BJ (cell line): ENCODE measurements around the gene LYRM4. TPM values are rescaled to one million over a fixed set of nuclear protein-coding genes. Genes with fewer than 3 reads are reported as not detected.

Experiments
- CTCF ChIA-PET: fragments of 350-600 bp; formaldehyde crosslinking; extraction: SDS; loops from one replicate; lab custom pipeline; 2021; ENCODE audit warnings: antibody characterized with exemption, inconsistent platforms; lab: Yijun Ruan, JAX
- POLR2A ChIA-PET: fragments of 300-600 bp; sonication (Branson Sonifier 250); formaldehyde crosslinking; extraction: SDS; loops from one replicate; lab custom pipeline; 2021; ENCODE audit warnings: antibody characterized with exemption; lab: Charles Lee
- DNase-seq: peaks from one replicate; pipeline ENCODE4 v3.0.0-alpha.2; 2011; ENCODE audit warnings: low read depth
- H3K27me3 ChIP-seq: 2 replicates; pipeline ENCODE4 v1.6.0; 2011; ENCODE audit warnings: low read length; ENCODE audit not compliant: control insufficient read depth, insufficient read depth
- H3K36me3 ChIP-seq: 2 replicates; pipeline ENCODE4 v1.5.1; 2011; ENCODE audit warnings: low read length; ENCODE audit not compliant: control insufficient read depth, insufficient read depth
- H3K4me3 ChIP-seq: 2 replicates; pipeline ENCODE4 v1.5.1; 2011; ENCODE audit warnings: low read depth, mild to moderate bottlenecking, control low read depth, low read length
- polyA plus RNA-seq: library from polyadenylated mRNA; depleted of rRNA; stranded (reverse); fragments of >200 nt; gene quantifications from 2 replicates; pipeline ENCODE4 v1.2.3, GENCODE V29; 2011
- TF ChIP-seq, protein P1 (sequence below): IDR thresholded peaks from 2 replicates; pipeline ENCODE4 v1.5.1; 2011; ENCODE audit warnings: low read depth, mild to moderate bottlenecking, control low read depth, inconsistent platforms, low read length, moderate library complexity; ENCODE audit not compliant: insufficient read depth

LYRM4 gene
- polyA plus RNA-seq, 1 experiment: 29.0 TPM

DNA sequence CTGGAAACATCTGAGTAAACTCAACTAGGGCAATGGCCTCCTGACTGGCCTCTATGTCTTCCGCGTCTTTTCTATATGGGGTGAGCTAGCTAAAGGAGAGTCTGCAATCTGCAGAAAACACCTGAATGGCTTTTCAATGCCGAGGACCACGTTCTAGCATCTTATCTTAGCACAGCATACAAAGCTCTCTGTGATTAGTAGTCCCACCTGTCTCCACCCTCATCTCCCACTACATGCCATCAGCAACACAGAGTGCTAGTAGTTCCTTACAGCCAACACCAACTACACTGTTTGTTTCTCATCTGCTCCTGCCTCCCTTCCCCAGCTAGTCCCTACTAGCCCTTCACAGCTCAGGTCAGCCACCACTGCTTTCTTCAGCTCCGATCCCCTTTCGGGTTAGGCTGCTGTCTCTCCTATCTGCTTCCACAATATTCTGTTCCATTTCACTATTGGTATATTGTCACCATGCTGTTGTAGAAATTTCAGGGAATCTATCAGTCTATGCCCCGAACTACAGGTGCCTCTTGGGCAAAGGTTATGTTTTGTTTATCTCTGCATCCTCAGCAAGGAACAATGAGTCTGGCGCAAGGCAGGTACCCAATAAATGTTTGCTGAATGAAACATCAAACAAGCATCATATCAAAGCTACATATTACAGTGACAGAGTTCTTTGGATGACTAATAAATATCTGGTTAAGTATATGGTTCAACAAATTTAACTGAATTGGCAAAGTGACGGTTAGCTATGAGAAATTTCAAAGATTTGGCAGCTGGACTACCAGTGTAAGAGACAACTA, 12.2 kb downstream of the LYRM4 start:
- Histone ChIP-seq H3K27me3 (no peaks in the 10 kb centered on the region), H3K4me3 (no peak overlapping the region), H3K36me3 (0 out of 2 replicates have a peak, but pooled peaks cover 2% of the 10 kb centered on the region)
- CTCF ChIA-PET: interaction anchor here (0.9 kb wide), 1 partner anchor 10 kb away, joined by 3 read pairs; no protein-coding TSS in a partner anchor
- TF ChIP-seq, protein P1, sequence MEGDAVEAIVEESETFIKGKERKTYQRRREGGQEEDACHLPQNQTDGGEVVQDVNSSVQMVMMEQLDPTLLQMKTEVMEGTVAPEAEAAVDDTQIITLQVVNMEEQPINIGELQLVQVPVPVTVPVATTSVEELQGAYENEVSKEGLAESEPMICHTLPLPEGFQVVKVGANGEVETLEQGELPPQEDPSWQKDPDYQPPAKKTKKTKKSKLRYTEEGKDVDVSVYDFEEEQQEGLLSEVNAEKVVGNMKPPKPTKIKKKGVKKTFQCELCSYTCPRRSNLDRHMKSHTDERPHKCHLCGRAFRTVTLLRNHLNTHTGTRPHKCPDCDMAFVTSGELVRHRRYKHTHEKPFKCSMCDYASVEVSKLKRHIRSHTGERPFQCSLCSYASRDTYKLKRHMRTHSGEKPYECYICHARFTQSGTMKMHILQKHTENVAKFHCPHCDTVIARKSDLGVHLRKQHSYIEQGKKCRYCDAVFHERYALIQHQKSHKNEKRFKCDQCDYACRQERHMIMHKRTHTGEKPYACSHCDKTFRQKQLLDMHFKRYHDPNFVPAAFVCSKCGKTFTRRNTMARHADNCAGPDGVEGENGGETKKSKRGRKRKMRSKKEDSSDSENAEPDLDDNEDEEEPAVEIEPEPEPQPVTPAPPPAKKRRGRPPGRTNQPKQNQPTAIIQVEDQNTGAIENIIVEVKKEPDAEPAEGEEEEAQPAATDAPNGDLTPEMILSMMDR: no peak
- POLR2A ChIA-PET: no interaction called here
- DNase-seq: no peak

DNA sequence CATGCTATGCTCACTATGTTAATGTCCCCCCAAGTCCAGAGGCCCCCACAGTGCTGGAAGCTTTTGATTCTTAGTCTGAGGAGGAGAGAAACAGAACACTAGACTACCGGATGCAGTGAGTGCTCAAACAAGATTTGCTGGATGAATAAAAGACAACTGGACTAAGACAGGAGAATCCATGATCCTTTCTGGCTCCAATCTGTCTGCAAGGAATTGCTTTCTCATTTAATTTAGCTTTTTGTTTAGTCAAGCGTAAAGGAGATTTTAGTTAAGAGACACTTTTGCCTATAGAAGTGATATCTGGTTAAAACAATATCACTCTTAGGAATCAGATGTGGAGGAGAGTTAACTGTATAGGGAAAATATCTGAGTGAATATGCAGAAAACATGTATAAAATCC, 13.5 kb downstream of the LYRM4 start:
- TF ChIP-seq, protein P1: no peak
- Histone ChIP-seq H3K36me3 (0 out of 2 replicates have a peak, but pooled peaks cover 2% of the 10 kb centered on the region), H3K4me3 (no peak overlapping the region), H3K27me3 (no peaks in the 10 kb centered on the region)
- no peak for DNase-seq
- ChIA-PET POLR2A (no interaction called here), CTCF (no interaction called here)

DNA sequence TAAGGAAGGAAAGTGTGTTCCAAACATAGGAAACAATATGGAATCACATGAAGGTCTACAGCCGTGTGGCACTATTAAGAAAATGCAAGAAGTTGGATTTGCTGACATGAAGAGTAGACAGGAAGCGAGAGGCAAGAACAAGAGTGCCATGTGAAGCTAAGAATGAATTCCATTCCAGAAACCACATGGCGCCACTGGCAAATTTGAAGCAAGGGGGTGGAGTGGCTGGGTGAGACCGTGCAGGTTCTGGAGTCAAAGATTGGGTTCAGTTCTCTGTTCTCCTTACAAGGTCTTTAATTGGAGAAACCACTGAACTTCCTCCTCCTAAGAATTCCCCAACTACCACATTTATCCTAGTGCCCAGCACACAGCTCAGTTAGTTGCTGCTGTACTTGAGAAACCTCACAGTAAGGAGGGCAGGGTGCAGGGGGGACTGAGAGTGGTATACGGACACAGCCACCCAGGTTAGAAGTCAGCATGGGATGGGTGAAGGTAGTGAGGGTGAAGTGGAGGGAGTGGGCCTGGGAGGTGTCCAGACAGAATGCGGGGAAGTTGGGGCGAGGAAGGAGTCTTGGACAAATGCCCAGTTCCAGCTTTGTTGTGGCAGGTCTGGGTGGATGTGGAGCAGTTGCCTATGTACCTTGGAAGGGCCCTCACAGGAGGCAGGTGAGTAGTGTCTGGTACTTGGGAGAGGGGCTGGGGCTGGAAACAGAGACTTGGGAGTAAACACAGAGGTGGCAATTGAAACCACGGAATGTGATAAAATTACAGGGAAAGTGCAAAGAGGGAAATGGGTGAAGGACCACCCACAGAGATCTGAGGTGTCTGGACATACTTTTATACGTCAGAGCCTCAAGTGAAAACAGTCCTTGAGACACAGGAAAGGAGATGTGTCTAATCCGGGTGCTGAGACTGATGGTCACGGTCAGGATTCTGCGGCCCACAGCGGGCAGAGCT, 14.3 kb downstream of the LYRM4 start:
- TF ChIP-seq, protein P1: no peak
- Histone ChIP-seq H3K4me3 (no peak overlapping the region), H3K36me3 (0 out of 2 replicates have a peak, but pooled peaks cover 2% of the 10 kb centered on the region), H3K27me3 (no peaks in the 10 kb centered on the region)
- ChIA-PET CTCF (interaction anchor here (0.6 kb wide), 1 partner anchor 10 kb away, joined by 3 read pairs; no protein-coding TSS in a partner anchor), POLR2A (no interaction called here)
- no peak for DNase-seq

DNA sequence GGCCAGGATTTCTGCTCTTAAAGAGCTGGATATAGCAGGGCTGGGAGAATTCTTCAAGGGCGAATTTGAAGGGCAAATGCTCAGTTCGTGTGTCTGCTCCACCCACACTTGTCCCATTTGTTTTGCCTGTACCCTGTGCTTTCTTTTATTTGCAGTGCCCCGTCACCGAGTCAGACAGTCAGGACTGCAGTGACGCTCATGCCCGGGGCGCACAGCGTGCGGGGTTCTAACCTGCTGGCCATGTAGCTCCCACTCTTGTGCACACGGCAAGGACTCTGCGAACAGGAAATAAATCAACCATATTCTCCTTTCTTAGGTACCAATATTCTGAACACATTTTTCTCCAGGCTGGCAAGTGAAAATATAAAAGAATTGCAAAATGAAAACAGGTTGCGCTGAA, 17.7 kb downstream of the LYRM4 start:
- CTCF ChIA-PET: no interaction called here
- TF ChIP-seq, protein P1: no peak
- no peaks in the 10 kb centered on the region for H3K27me3 ChIP-seq

DNA sequence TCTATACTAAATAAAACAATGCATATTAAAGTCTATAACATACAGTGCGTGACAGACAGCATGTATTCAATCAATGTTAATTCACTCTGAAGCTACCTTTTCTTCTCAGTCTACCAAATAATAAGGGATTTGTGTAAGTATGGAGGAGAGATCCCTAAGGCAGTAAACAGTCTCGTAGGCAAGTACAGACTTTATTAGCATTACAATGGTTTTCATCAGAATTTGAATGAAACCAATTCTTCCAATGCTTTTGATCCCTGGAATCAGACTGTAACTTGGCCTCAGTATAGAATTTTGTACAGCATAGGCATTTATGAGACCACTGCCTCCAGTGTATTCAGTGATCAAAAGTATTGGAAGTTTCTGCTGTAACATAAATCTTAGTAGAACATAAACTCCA, 19.5 kb downstream of the LYRM4 start:
- Histone ChIP-seq H3K4me3 (no peak overlapping the region), H3K36me3 (peaks cover 2% of the 10 kb centered on the region), H3K27me3 (no peaks in the 10 kb centered on the region)
- TF ChIP-seq, protein P1: no peak
- ChIA-PET CTCF (interaction anchor here (0.6 to 1.0 kb wide), 3 partner anchors 25 to 98 kb away, joined by 3 to 4 read pairs (median 3); no protein-coding TSS in a partner anchor), POLR2A (no interaction called here)
- no peak for DNase-seq

More for the DNA sequence above, 17.7 kb downstream of the LYRM4 start:
- H3K36me3 ChIP-seq: peaks cover 2% of the 10 kb centered on the region
- no peak for DNase-seq
- no peak overlapping the region for H3K4me3 ChIP-seq
- POLR2A ChIA-PET: no interaction called here
